K562 (cell line): ENCODE results near the gene C2orf92. TPM values are rescaled to one million over a fixed set of nuclear protein-coding genes. Genes with fewer than 3 reads are reported as not detected.

Source experiments
- ADNP ChIP-seq: fragments of 200-800 bp; sonication (Bioruptor generic); IDR thresholded peaks from 2 replicates; pipeline ENCODE4 v1.6.1; 2016; ENCODE audit warnings: missing genetic modification characterization, missing compliant biosample characterization
- ARID2 ChIP-seq: fragments of 450-650 bp; IDR thresholded peaks from 2 replicates; pipeline ENCODE4 v1.6.1; 2017; ENCODE audit warnings: antibody characterized with exemption, mild to moderate bottlenecking
- BRCA1 ChIP-seq, 2 experiments: fragments of 450-650 bp in 1 of 2; sonication (generic) in 1 of 2; formaldehyde crosslinking in 1 of 2; IDR thresholded peaks; 2 replicates each; pipeline versions ENCODE4 v1.5.0 to v1.6.1; 2017 to 2020; ENCODE audit warnings: mild to moderate bottlenecking in 1 of 2, missing genetic modification reagents in 1 of 2
- CREB3 ChIP-seq: fragments of 450-650 bp; conservative IDR thresholded peaks from 2 replicates; pipeline ENCODE4 v1.6.1; 2016; ENCODE audit warnings: missing genetic modification characterization, low read depth, mild to moderate bottlenecking, missing compliant biosample characterization, moderate library complexity
- GTF2F1 ChIP-seq: IDR thresholded peaks from 2 replicates; pipeline ENCODE4 v1.6.1; 2011; ENCODE audit warnings: low read depth, low read length, improper control_type of control experiment
- HIVEP1 ChIP-seq: fragments of 250-450 bp; sonication (Bioruptor Pico); IDR thresholded peaks from 2 replicates; pipeline ENCODE4 v1.4.0; 2020; ENCODE audit warnings: mild to moderate bottlenecking
- HNRNPH1 ChIP-seq: fragments of 200-400 bp; formaldehyde crosslinking; optimal IDR thresholded peaks from 2 replicates; pipeline ENCODE3; 2017; ENCODE audit warnings: low read depth, mild to moderate bottlenecking, low read length, moderate library complexity
- HNRNPK ChIP-seq: fragments of 200-400 bp; formaldehyde crosslinking; IDR thresholded peaks from one replicate; pipeline ENCODE4 v1.6.1; 2018; ENCODE audit warnings: mild to moderate bottlenecking, low read depth, low read length; ENCODE audit not compliant: poor library complexity, severe bottlenecking
- HNRNPLL ChIP-seq: fragments of 200-400 bp; formaldehyde crosslinking; IDR thresholded peaks from 2 replicates; pipeline ENCODE4 v1.6.1; 2017; ENCODE audit warnings: low read length, low read depth, mild to moderate bottlenecking; ENCODE audit not compliant: poor library complexity, severe bottlenecking
- HOXB6 ChIP-seq: fragments of 250-450 bp; sonication (Bioruptor Pico); IDR thresholded peaks from 2 replicates; pipeline ENCODE4 v1.5.1; 2022; ENCODE audit warnings: mild to moderate bottlenecking, borderline replicate concordance
- KLF16 ChIP-seq: IDR thresholded peaks from 2 replicates; pipeline ENCODE4 v1.6.1; 2016; ENCODE audit warnings: antibody characterized with exemption
- NRF1 ChIP-seq, 2 experiments: fragments of 450-650 bp; IDR thresholded peaks in 1 of 2; conservative IDR thresholded peaks in 1 of 2; 2 replicates each; pipeline ENCODE4 v1.6.1; 2014; ENCODE audit warnings: mild to moderate bottlenecking in 2 of 2
- PCBP1 ChIP-seq: fragments of 200-400 bp; formaldehyde crosslinking; IDR thresholded peaks from 2 replicates; pipeline ENCODE4 v1.6.1; 2018; ENCODE audit warnings: mild to moderate bottlenecking, low read depth, low read length; ENCODE audit not compliant: poor library complexity, severe bottlenecking
- PHF20 ChIP-seq: fragments of 450-650 bp; IDR thresholded peaks from 2 replicates; pipeline ENCODE4 v1.6.1; 2018; ENCODE audit not compliant: partially characterized antibody
- PHF21A ChIP-seq: fragments of 450-650 bp; IDR thresholded peaks from 2 replicates; pipeline ENCODE4 v1.6.1; 2017; ENCODE audit warnings: low read depth, borderline replicate concordance
- SAP30 ChIP-seq: fragments of 200-600 bp; sonication (generic); IDR thresholded peaks from 2 replicates; pipeline ENCODE4 v1.6.1; 2012; ENCODE audit warnings: borderline replicate concordance, low read depth, mild to moderate bottlenecking, moderate library complexity, low read length, control low read depth, inconsistent platforms; ENCODE audit not compliant: insufficient read depth, poor library complexity, severe bottlenecking
- SUPT5H ChIP-seq: fragments of 450-650 bp; IDR thresholded peaks from 2 replicates; pipeline ENCODE4 v1.6.1; 2016
- TAF9B ChIP-seq: fragments of 450-650 bp; IDR thresholded peaks from 2 replicates; pipeline ENCODE4 v1.6.1; 2018; ENCODE audit warnings: mild to moderate bottlenecking; ENCODE audit not compliant: partially characterized antibody
- TCF3 ChIP-seq: sonication (generic); formaldehyde crosslinking; IDR thresholded peaks from 2 replicates; pipeline ENCODE4 v1.4.0; 2020; ENCODE audit warnings: mild to moderate bottlenecking, missing genetic modification reagents
- ZC3H4 ChIP-seq: sonication (generic); formaldehyde crosslinking; IDR thresholded peaks from 2 replicates; pipeline ENCODE4 v1.9.0; 2021; ENCODE audit warnings: missing genetic modification reagents, borderline replicate concordance
- ZNF695 ChIP-seq: fragments of 450-650 bp; formaldehyde crosslinking; IDR thresholded peaks from 2 replicates; pipeline ENCODE4 v1.4.0; 2020; ENCODE audit warnings: mild to moderate bottlenecking, moderate library complexity
- ZNF76 ChIP-seq: fragments of 250-450 bp; sonication (Bioruptor Pico); IDR thresholded peaks from 2 replicates; pipeline ENCODE4 v1.4.0; 2020; ENCODE audit warnings: mild to moderate bottlenecking, moderate library complexity, borderline replicate concordance
- ZSCAN32 ChIP-seq: fragments of 450-650 bp; formaldehyde crosslinking; IDR thresholded peaks from 2 replicates; pipeline ENCODE4 v1.4.0; 2020; ENCODE audit warnings: mild to moderate bottlenecking, moderate library complexity
- polyA plus RNA-seq, 8 experiments: library from polyadenylated mRNA; depleted of rRNA in 4 of 8; stranded (reverse) in 5 of 8; unstranded in 3 of 8; fragments of >200 nt; fragmentation: Nextera tagmentation in 2 of 8; fragmentation: Illumina TruSeq in 1 of 8; extraction: Ambion mirVana in 2 of 8; extraction: Trizol in 1 of 8; gene quantifications; 2 replicates each; pipeline versions ENCODE4 v1.2.1 to v1.2.3, GENCODE V29; 2011 to 2014; ENCODE audit warnings: inconsistent platforms in 1 of 8, missing spikeins in 1 of 8
- total RNA-seq, 7 experiments: library from RNA; depleted of rRNA in 6 of 7; stranded (reverse); fragments of >200 nt in 6 of 7; fragmentation: Illumina TruSeq in 2 of 7; extraction: Trizol in 2 of 7; gene quantifications; 2 replicates each; pipeline versions ENCODE4 v1.2.1 to v1.2.3, GENCODE V29; 2011 to 2021; ENCODE audit warnings: low replicate concordance in 1 of 7
- TF ChIP-seq, protein P1 (sequence below): IDR thresholded peaks from 3 replicates; pipeline ENCODE4 v1.6.1; 2011; ENCODE audit warnings: borderline replicate concordance, mild to moderate bottlenecking; ENCODE audit not compliant: insufficient read length, insufficient read depth
- TF ChIP-seq, protein P2 (sequence below): sonication (generic); formaldehyde crosslinking; IDR thresholded peaks from 2 replicates; pipeline ENCODE4 v1.8.0; 2023; ENCODE audit warnings: mild to moderate bottlenecking, missing genetic modification reagents

The C2orf92 gene
- total and polyA plus RNA-seq, 9 of the 15 experiments (the other 6 are each of a cell fraction or from before 2014, with no cell fraction given), result 0.65 to 6.8 (median 3.6) TPM

GRCh38 chr2:97645112-97645694, 24.3 kb upstream of the C2orf92 start (continued):
- TF ChIP-seq TAF9B, result no peak
- TF ChIP-seq HNRNPK, result no peak
- TF ChIP-seq ZC3H4, result peak; percentile 88; the same call in 1 of the 2 replicates
- no peak for TF ChIP-seq ARID2
- TF ChIP-seq PCBP1, result no peak
- peak; percentile 35 for TF ChIP-seq SAP30
- TF ChIP-seq NRF1 (conservative IDR thresholded peaks at IDR 0.05 in 1 of 2, IDR thresholded peaks at IDR 0.05 in 1 of 2), result no peak
- TF ChIP-seq PHF20, result peak; percentile 34
- no peak for TF ChIP-seq HNRNPLL
- no peak for TF ChIP-seq HNRNPH1
- TF ChIP-seq HOXB6 (CRISPR knock-in tag), result no peak; the same call in 1 of the 2 replicates
- TF ChIP-seq ZNF695 (CRISPR knock-in tag), result no peak
- no peak for TF ChIP-seq HIVEP1 (CRISPR knock-in tag)
- no peak for TF ChIP-seq BRCA1 (IDR thresholded peaks at IDR 0.05)
- TF ChIP-seq BRCA1 (CRISPR knock-in tag; IDR thresholded peaks at IDR 0.05), result no peak
- no peak for TF ChIP-seq GTF2F1
- no peak for TF ChIP-seq TCF3 (CRISPR knock-in tag)
- TF ChIP-seq CREB3 (tag), result 0 out of 2 replicates have a peak, but pooled peaks have one; percentile 56
- TF ChIP-seq PHF21A, result no peak
- TF ChIP-seq, protein P1, sequence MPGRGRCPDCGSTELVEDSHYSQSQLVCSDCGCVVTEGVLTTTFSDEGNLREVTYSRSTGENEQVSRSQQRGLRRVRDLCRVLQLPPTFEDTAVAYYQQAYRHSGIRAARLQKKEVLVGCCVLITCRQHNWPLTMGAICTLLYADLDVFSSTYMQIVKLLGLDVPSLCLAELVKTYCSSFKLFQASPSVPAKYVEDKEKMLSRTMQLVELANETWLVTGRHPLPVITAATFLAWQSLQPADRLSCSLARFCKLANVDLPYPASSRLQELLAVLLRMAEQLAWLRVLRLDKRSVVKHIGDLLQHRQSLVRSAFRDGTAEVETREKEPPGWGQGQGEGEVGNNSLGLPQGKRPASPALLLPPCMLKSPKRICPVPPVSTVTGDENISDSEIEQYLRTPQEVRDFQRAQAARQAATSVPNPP, result no peak
- no peak for TF ChIP-seq KLF16
- TF ChIP-seq ZNF76 (CRISPR knock-in tag), result no peak
- TF ChIP-seq, protein P2, sequence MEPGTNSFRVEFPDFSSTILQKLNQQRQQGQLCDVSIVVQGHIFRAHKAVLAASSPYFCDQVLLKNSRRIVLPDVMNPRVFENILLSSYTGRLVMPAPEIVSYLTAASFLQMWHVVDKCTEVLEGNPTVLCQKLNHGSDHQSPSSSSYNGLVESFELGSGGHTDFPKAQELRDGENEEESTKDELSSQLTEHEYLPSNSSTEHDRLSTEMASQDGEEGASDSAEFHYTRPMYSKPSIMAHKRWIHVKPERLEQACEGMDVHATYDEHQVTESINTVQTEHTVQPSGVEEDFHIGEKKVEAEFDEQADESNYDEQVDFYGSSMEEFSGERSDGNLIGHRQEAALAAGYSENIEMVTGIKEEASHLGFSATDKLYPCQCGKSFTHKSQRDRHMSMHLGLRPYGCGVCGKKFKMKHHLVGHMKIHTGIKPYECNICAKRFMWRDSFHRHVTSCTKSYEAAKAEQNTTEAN, result no peak
- TF ChIP-seq ADNP, result no peak
- no peak for TF ChIP-seq ZSCAN32
- TF ChIP-seq SUPT5H, result no peak
